Measurements from ENCODE around the gene PIGV. TPM values are rescaled to one million over a fixed set of nuclear protein-coding genes. Genes with fewer than 3 reads are reported as not detected.

PIGV gene
- total RNA-seq, 2 donors from 2014 or later = 6.3 to 7.9 TPM

- DNase-seq (ENCODE audit: low spot score) = no peak
- intact Hi-C loops (cut with DNase I) = loop anchor here in 1 of 2 donors (5.0 kb wide), 1 partner anchor 74 kb away; the partner anchor contains the start of gene ARID1A
These were observed 16.5 kb upstream of the PIGV start for GRCh38 chr1:26771285-26771642.

GRCh38 chr1:26771643-26772321 is 16.0 kb upstream of the PIGV start:
- intact Hi-C loops (cut with DNase I) = loop anchor here in 1 of 2 donors (5.0 kb wide), 1 partner anchor 74 kb away; the partner anchor contains the start of gene ARID1A
- no peak for DNase-seq (ENCODE audit: low spot score)

GRCh38 chr1:26772687-26773086 is 15.1 kb upstream of the PIGV start:
- DNase-seq (ENCODE audit: low spot score) = no peak
- intact Hi-C loops (cut with DNase I) = loop anchor here in 1 of 2 donors (5.0 kb wide), 1 partner anchor 75 kb away; the partner anchor contains the start of gene ARID1A

- intact Hi-C loops (cut with DNase I) = loop anchor here in 1 of 2 donors (5.0 kb wide), 1 partner anchor 77 kb away; the partner anchor contains the start of gene ARID1A
- DNase-seq (ENCODE audit: low spot score) = no peak
These were observed 13.3 kb upstream of the PIGV start for GRCh38 chr1:26774462-26774861.

GRCh38 chr1:26775666-26776065 is 12.1 kb upstream of the PIGV start:
- intact Hi-C loops (cut with DNase I) = no loop called here
- no peak for DNase-seq (ENCODE audit: low spot score)

- intact Hi-C loops (cut with DNase I) = no loop called here
These were observed 8.6 kb upstream of the PIGV start for GRCh38 chr1:26779098-26779668.

GRCh38 chr1:26780344-26780957 is 7.3 kb upstream of the PIGV start:
- DNase-seq (ENCODE audit: low spot score) = no peak

More at GRCh38 chr1:26779098-26779668, 8.6 kb upstream of the PIGV start:
- no peak for DNase-seq (ENCODE audit: low spot score)

GRCh38 chr1:26781206-26781825 is 6.4 kb upstream of the PIGV start:
- intact Hi-C loops (cut with DNase I) = no loop called here
- no peak for DNase-seq (ENCODE audit: low spot score)

More at GRCh38 chr1:26780344-26780957, 7.3 kb upstream of the PIGV start:
- intact Hi-C loops (cut with DNase I) = no loop called here

- intact Hi-C loops (cut with DNase I) = no loop called here
- DNase-seq (ENCODE audit: low spot score) = no peak
These were observed 5.1 kb upstream of the PIGV start for GRCh38 chr1:26782521-26783212.

GRCh38 chr1:26783646-26784022 is 4.1 kb upstream of the PIGV start:
- no peak for DNase-seq (ENCODE audit: low spot score)
- intact Hi-C loops (cut with DNase I) = no loop called here

GRCh38 chr1:26784023-26784871 is 3.5 kb upstream of the PIGV start:
- intact Hi-C loops (cut with DNase I) = no loop called here
- DNase-seq (ENCODE audit: low spot score) = no peak

GRCh38 chr1:26784886-26785285 is 2.9 kb upstream of the PIGV start:
- no peak for DNase-seq (ENCODE audit: low spot score)
- intact Hi-C loops (cut with DNase I) = loop anchor here (5.0 kb wide), 2 partner anchors 88 to 93 kb away; partner anchors contain the start of gene ARID1A (in 1 of the 2)

GRCh38 chr1:26785611-26786436 is 1.9 kb upstream of the PIGV start:
- intact Hi-C loops (cut with DNase I) = loop anchor here (5.0 kb wide), 2 partner anchors 89 to 94 kb away; partner anchors contain the start of gene ARID1A (in 1 of the 2)
- no peak for DNase-seq (ENCODE audit: low spot score)

GRCh38 chr1:26786437-26787380 is 1.0 kb upstream of the PIGV start:
- intact Hi-C loops (cut with DNase I) = loop anchor here (5.0 kb wide), 2 partner anchors 89 to 94 kb away; partner anchors contain the start of gene ARID1A (in 1 of the 2)
- peak; percentile 91 for DNase-seq (ENCODE audit: low spot score)

GRCh38 chr1:26787381-26787705 is 407 bp upstream of the PIGV start:
- intact Hi-C loops (cut with DNase I) = loop anchor here (5.0 kb wide), 2 partner anchors 90 to 95 kb away; partner anchors contain the start of gene ARID1A (in 1 of the 2)
- no peak for DNase-seq (ENCODE audit: low spot score)

- DNase-seq (ENCODE audit: low spot score) = no peak
- intact Hi-C loops (cut with DNase I) = loop anchor here (5.0 kb wide), 2 partner anchors 91 to 96 kb away; partner anchors contain the start of gene ARID1A (in 1 of the 2)
These were observed 700 bp downstream of the PIGV start for GRCh38 chr1:26788515-26788785.

Data from posterior vena cava (tissue), 2 donors.